GM21526 (cell line): ENCODE measurements around the gene MYL12A.

Source experiments
- ATAC-seq: cut with Tn5 transposase; IDR thresholded peaks from one replicate; pipeline ENCODE4 v1.9.1; 2021; ENCODE audit warnings: moderate library complexity; ENCODE audit not compliant: unreplicated experiment, low FRiP score

The MYL12A gene

GRCh38 chr18:3223356-3223755 is 24.2 kb upstream of the MYL12A start:
- no peak for ATAC-seq

GRCh38 chr18:3224223-3224622 is 23.4 kb upstream of the MYL12A start:
- no peak for ATAC-seq

GRCh38 chr18:3225588-3225987 is 22.0 kb upstream of the MYL12A start:
- no peak for ATAC-seq

- ATAC-seq: no peak
Observed at GRCh38 chr18:3226048-3226447, 21.6 kb upstream of the MYL12A start.

- ATAC-seq: no peak
Observed at GRCh38 chr18:3230401-3231334, 16.9 kb upstream of the MYL12A start.

GRCh38 chr18:3233004-3233403 is 14.6 kb upstream of the MYL12A start:
- no peak for ATAC-seq

DNA sequence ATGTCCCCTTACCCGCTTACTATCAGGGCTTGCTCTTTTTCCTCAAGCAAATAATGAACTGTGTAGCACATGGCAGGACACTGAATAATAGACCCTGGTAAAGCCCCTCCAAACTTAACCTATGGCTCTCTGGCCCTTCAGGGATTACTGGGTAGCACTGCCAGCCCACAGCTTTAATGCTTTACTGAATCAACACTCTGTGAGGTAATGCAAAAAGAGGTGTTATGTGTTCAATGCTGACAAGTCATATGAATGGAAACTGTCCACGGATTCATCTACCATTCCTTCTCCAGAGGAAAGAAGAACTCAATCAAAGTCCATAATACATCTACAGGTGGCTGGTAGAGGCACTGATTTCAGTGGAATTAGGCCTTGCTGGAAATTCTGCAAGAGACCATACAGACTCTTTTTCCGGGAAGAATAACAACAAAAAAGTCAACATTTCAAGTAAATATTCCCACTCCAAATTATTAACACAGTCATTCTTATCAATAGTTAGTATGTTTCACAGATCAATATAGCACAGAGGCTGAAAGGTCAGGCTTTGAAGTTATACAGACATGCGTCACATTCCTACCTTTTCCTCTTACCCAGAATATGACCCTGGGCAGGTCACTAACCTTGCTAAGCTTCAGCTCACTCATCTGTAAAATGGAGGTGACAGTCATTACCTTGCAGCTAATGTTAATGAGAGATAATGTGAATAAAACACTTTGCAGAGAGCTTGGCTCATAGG is 14.0 kb upstream of the MYL12A start:
- no peak for ATAC-seq

DNA sequence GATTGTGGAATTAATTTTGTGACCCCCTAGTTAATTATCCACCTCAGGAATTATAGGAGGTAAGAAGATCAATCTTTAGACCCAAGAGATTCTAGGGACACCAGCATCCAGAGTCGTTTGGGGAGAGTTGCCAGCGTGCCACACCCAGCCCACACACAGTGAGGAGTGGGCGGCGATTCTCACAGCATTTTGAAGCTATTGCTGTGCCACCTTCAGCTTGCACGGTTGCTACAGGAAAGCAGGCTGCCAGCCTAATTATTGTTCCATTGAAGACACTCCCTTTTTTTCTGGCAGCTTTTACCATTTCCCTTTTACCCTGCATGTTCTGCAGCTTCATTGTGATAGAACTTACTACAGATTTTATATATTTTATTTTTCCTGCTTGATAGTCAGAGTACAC is 13.1 kb upstream of the MYL12A start:
- ATAC-seq: no peak

DNA sequence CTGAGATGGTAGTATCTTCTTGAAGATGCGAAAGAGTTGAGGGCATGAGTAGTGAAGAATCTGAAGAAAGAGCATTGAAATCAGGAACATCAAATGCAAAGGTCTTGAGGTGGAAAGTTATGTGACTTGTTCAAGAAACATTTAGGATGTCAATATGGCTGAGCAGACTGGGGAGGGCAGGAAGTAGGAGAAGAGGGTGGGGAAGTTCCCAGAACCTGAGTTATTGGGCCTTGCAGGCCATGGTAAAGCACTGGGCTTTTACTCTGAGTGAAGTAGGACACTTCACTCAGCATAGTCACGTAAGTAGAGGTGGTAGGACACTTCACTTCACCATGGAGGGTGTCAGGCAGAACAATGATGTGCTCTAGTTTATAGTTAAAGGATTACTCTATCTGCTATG is 11.8 kb upstream of the MYL12A start:
- no peak for ATAC-seq

- ATAC-seq: no peak
Observed at GRCh38 chr18:3236470-3236869, 11.1 kb upstream of the MYL12A start.

DNA sequence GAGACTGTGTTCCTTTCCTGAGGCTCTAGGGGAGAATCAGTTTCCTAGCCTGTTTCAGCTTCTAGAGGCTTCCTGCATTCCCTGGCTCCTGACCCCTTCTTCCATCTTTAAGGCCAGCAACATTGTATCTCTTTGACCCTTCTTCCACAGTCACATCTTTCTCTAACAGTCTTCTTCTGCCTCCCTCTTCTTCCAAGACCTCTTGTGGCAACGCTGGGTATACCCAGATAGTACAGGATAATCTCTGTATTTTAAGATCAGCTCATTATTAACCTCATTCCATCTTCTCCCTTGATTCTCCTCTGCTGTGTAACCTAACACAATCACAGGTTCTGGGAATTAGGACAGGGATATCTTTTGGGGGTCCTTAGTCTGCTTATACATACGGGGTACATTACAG is 8.9 kb upstream of the MYL12A start:
- ATAC-seq: no peak

GRCh38 chr18:3245185-3245564 is 2.4 kb upstream of the MYL12A start:
- ATAC-seq: no peak

DNA sequence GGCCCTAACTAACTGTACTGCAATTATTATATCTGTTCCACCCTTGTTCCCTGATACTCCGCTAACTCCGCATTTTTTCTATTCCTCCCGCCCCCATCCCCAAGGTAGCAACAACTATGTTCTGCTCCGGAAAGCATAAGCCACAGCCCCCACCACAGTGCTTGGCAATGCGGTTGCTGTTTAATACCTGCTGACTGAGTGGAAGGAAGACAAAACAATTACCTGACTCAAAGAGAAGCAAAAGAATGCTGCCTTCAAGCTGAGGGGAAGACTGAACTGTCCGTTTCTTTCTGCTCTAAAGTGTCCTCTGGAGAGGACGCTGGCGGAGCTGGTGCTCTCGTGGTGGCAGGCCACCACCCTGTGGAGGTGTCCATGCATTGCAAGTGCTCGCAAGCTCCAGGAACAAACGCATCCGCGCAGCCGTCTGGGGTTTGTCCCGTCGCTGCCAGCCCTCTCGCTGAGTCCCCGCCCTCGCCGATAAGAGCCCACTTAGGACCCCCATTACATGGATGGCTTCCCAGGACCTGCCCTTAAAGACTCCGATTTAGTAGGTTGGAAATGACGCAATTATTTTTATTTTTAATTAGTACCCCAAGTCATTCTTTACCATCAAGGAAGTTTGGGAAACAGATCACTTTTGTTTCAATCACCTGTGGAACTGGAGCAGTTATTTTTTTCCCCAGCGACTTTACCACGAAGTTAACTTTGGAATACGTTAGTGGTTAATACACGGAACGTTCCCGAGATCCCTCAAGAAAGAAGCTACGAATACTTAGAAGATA is 1.6 kb upstream of the MYL12A start:
- ATAC-seq: peak; percentile 53

- no peak for ATAC-seq
Observed at GRCh38 chr18:3246635-3247239, 864 bp upstream of the MYL12A start.

DNA sequence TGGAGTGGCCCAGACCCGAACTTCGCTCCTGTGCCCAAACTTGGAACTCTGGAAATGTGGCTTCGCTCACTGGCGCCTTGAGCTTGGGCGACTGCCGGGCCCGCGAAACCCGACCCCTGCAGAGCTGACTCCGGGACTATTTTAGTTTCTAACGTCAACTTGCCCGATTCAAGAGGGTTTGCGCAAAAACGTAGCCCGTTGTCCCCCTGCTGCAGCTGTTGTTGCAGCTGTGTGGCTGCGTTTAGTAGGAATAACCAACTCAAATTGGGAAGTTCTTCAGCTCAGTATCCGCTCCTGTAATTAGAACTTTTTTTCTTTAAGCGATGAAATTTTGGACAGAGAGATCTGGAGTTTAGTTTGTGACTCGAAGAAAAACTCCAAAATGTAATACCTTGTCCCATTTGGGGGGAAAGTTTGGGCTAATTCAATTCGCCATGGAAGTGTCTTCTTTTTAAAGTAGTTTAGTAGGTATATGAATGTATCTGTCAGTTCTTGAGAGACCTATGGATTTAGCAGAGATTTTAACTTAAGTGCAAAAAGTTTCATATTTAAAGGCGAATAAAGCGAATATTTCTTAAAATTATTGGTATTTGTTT is 559 bp downstream of the MYL12A start:
- ATAC-seq: no peak

DNA sequence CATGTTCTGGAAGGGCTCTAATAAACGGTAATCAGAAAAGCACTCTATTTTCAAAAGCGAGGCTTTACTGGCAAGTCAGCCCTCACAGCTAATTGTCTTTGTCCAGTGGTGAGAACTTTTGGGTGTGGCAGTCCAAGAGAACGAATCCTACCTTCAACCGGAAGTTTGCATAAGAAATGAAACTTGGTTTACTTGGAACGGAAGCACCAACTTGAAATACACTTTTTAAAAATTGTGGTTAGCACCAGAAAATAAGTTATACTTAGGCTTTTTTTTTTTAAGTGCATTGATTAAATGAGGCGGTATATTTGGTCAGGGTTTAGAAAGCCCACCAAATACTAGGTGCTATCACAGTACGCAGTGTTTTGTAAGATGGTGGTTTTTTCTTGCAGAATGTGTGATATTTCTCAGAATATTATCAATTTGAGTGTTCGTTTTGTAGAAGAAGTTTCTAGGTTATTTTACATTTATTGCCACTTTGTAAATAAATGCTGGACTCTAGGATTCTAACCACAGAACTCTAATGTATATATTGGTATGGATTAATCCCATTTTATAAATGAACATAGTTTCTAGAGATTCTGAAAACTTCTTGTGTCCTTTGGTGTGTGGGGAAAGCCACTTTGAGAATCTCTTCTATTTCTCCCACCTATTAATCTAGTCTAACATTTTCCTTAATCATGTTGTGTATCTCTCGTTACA is 1.2 kb downstream of the MYL12A start:
- no peak for ATAC-seq

GRCh38 chr18:3250237-3251107 is 2.9 kb downstream of the MYL12A start:
- no peak for ATAC-seq

GRCh38 chr18:3251249-3251962 is 3.8 kb downstream of the MYL12A start:
- no peak for ATAC-seq
